Measurements from ENCODE around the gene NDUFB6.

GRCh38 chr9:32584784-32585183, 11.8 kb upstream of the NDUFB6 start:
- TF ChIP-seq EZH2phosphoT487 (IDR thresholded peaks at IDR 0.05; ENCODE audit: low read depth) (no peak), CTCF (IDR thresholded peaks at IDR 0.05; ENCODE audit: low read depth, low read length) (no peak)

All from OCI-LY3 (cell line).